Stimulated activated CD8-positive, alpha-beta memory T cell treated with anti-CD3 and anti-CD28 coated beads, Interleukin-4, amount 100 ng/mL, for 4 hours (primary cell): ENCODE results near the gene CCNDBP1.
"Not testable (repeated sequence)": the region's sequence is repeated elsewhere in the genome, so short reads cannot be mapped to it uniquely, and the experiment has no call there.

Experiments used
- DNase-seq, 2 donors: peaks; one replicate each; pipeline ENCODE4 v3.0.0-alpha.2; 2020; ENCODE audit warnings: low read depth in 2 of 2, low spot score in 1 of 2

The CCNDBP1 gene

GRCh38 chr15:43193710-43194109 is 8.5 kb downstream of the CCNDBP1 start:
- no peak for DNase-seq

- no peak for DNase-seq
Observed at GRCh38 chr15:43194795-43195194, 9.6 kb downstream of the CCNDBP1 start.

- no peak for DNase-seq
Observed at GRCh38 chr15:43196760-43197548, 11.8 kb downstream of the CCNDBP1 start.

- DNase-seq: not testable (repeated sequence)
Observed at GRCh38 chr15:43197773-43198172, 12.6 kb downstream of the CCNDBP1 start.

GRCh38 chr15:43198556-43198955 is 13.4 kb downstream of the CCNDBP1 start:
- not testable (repeated sequence) for DNase-seq

GRCh38 chr15:43198992-43199391 is 13.8 kb downstream of the CCNDBP1 start:
- DNase-seq: no peak

GRCh38 chr15:43199945-43200488 is 14.8 kb downstream of the CCNDBP1 start:
- DNase-seq: no peak

GRCh38 chr15:43204016-43204901 is 19.1 kb downstream of the CCNDBP1 start:
- no peak for DNase-seq

GRCh38 chr15:43206054-43206453 is 20.9 kb downstream of the CCNDBP1 start:
- no peak for DNase-seq

- no peak for DNase-seq
Observed at GRCh38 chr15:43207024-43207423, 21.8 kb downstream of the CCNDBP1 start.

GRCh38 chr15:43208052-43209002 is 23.1 kb downstream of the CCNDBP1 start:
- DNase-seq: no peak

GRCh38 chr15:43209059-43209824 is 24.0 kb downstream of the CCNDBP1 start:
- DNase-seq: no peak

GRCh38 chr15:43210172-43210745 is 25.1 kb downstream of the CCNDBP1 start:
- no peak for DNase-seq

- DNase-seq: no peak
Observed at GRCh38 chr15:43210807-43211206, 25.6 kb downstream of the CCNDBP1 start.

GRCh38 chr15:43211224-43211735 is 26.1 kb downstream of the CCNDBP1 start:
- DNase-seq: no peak

GRCh38 chr15:43212299-43212698 is 27.1 kb downstream of the CCNDBP1 start:
- DNase-seq: no peak

GRCh38 chr15:43212951-43213350 is 27.7 kb downstream of the CCNDBP1 start:
- no peak for DNase-seq

GRCh38 chr15:43213466-43213865 is 28.3 kb downstream of the CCNDBP1 start:
- no peak for DNase-seq

GRCh38 chr15:43214169-43214568 is 29.0 kb downstream of the CCNDBP1 start:
- DNase-seq: no peak
